NCI-H2029 treated with DMSO at 0.1 percent for 48 hours (cell line): ENCODE data around the gene ELAC2.

Source experiments
- DNase-seq: peaks from one replicate; lab custom pipeline; 2025; lab: John Stamatoyannopoulos, UW

ELAC2 gene

GRCh38 chr17:12953156-12953555 lies 64.7 kb downstream of the ELAC2 start:
- DNase-seq = no peak

- DNase-seq = no peak
Measured at GRCh38 chr17:12952012-12952411, 65.8 kb downstream of the ELAC2 start.

GRCh38 chr17:12947047-12947446 lies 70.8 kb downstream of the ELAC2 start:
- DNase-seq = no peak
